Aorta (tissue), 5 donors: ENCODE measurements around the gene TMEM271. TPM values are rescaled to one million over a fixed set of nuclear protein-coding genes. Genes with fewer than 3 reads are reported as not detected.

Experiments
- ATAC-seq: fragments of 200-7000 bp; cut with Tn5 transposase; one replicate; pipeline ENCODE4 v1.9.1; 2022; ENCODE audit warnings: moderate library complexity; ENCODE audit not compliant: low FRiP score
- DNase-seq, 2 donors: peaks; one replicate each; pipeline ENCODE4 v3.0.0-alpha.2; 2020
- H3K27ac ChIP-seq, 2 donors: one replicate each; pipeline ENCODE4 v1.5.1; 2013; ENCODE audit warnings: low read length in 2 of 2, mild to moderate bottlenecking in 2 of 2, moderate library complexity in 2 of 2, control low read depth in 1 of 2, inconsistent platforms in 1 of 2, low read depth in 1 of 2
- H3K27me3 ChIP-seq, 2 donors: one replicate each; pipeline ENCODE4 v1.6.1; 2013; ENCODE audit warnings: control low read depth in 1 of 2, low read length in 1 of 2, mild to moderate bottlenecking in 1 of 2, moderate library complexity in 1 of 2; ENCODE audit not compliant: insufficient read depth in 2 of 2, control insufficient read depth in 1 of 2
- H3K36me3 ChIP-seq, 2 donors: one replicate each; pipeline ENCODE4 v1.6.1; 2013; ENCODE audit warnings: control low read depth in 1 of 2, low read length in 1 of 2, mild to moderate bottlenecking in 1 of 2; ENCODE audit not compliant: insufficient read depth in 2 of 2, control insufficient read depth in 1 of 2
- H3K4me1 ChIP-seq, 2 donors: one replicate each; pipeline ENCODE4 v1.6.1; 2013; ENCODE audit warnings: low read length in 2 of 2, control low read depth in 1 of 2, mild to moderate bottlenecking in 1 of 2, moderate library complexity in 1 of 2; ENCODE audit not compliant: insufficient read depth in 2 of 2, control insufficient read depth in 1 of 2
- H3K4me3 ChIP-seq, 2 donors: one replicate each; pipeline ENCODE4 v1.5.1; 2013; ENCODE audit warnings: low read length in 2 of 2, control low read depth in 1 of 2, mild to moderate bottlenecking in 1 of 2
- H3K9me3 ChIP-seq: one replicate; pipeline ENCODE4 v1.6.1; 2013; ENCODE audit warnings: mild to moderate bottlenecking, low read length; ENCODE audit not compliant: control insufficient read depth
- WGBS, 2 donors: extraction: QIAGEN DNeasy Blood & Tissue Kit; methylation state at CpG; one replicate each; pipeline ENCODE4 v1.1.7; 2013; 5-methylcytosine and 5-hydroxymethylcytosine counted together
- intact Hi-C, 2 donors: fragments of 100-400 bp; cut with DNase I; formaldehyde crosslinking; loops; one replicate each; pipeline versions ENCODE4 v1.14.2 to v1.15.0; 2022
- polyA plus RNA-seq, 2 donors: library from polyadenylated mRNA; stranded (reverse); fragments of 200-250 nt; gene quantifications; one replicate each; pipeline ENCODE4 v1.2.3, GENCODE V29; 2013
- total RNA-seq, 2 donors: library from RNA; stranded (reverse); fragmentation: NEBNext Ultra II Directional; extraction: Animal tissue kit (Norgen Biotek cat#: 25700); gene quantifications; one replicate each; pipeline ENCODE4 v1.2.1, GENCODE V29; 2021
- donor health status: healthy with polysubstance abuse.
- donor health status: Bipolar disorder and iron deficiency.
- donor health status: DM: no; HTN: no; CAD: no.
- donor health status: DM: no; HTN: no; CAD: no.
- donor health status: DM: yes; HTN: yes; CAD: no.

The TMEM271 gene
- total and polyA plus RNA-seq, 4 donors: not detected

GRCh38 chr4:588351-588849 lies 12.3 kb upstream of the TMEM271 start:
- Histone ChIP-seq H3K36me3 (no peaks in the 10 kb centered on the region), H3K4me1 (no peaks in the 10 kb centered on the region), H3K27ac (no peak overlapping the region), H3K9me3 (peaks cover 5% of the 10 kb centered on the region), H3K4me3 (no peak overlapping the region), H3K27me3 (no peaks in the 10 kb centered on the region)
- no peak for DNase-seq
- no peak for ATAC-seq
- 77 to 87% methylated on average over 36 of the region's 36 CpGs for WGBS, 2 donors
- intact Hi-C loops: no loop called here

DNA sequence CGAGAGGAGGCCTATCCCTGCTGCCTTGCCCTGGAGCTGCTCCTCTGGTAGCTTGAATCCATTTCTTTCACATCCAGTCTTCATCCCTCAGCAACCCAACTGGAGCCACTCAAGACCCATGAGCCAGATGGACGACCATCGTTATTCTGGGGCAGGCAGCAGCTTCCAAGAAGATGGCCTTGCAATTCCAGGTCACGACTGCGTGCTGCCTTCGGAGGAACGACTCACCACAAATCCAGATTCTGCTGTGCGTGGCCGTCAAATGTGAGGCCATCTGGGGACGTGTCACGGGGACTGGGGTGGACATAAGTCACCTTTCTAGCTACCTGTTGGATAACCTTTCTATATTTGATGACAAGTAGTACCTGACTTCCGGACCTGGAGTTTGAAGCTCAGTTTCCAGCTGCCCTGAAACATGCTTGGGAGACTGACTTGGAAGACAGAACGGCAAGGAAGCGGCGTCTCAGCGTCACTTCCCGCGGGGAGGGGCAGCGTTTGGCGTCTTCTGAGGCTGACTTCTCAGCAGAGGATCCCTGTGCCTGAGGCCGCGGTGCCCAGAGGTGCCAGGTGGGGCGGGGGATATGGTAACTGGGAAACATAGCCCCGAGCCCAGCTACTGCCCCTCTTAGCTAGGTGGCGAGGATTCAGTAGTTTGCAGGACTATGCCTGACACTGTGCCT lies 11.7 kb upstream of the TMEM271 start:
- Histone ChIP-seq H3K36me3 (no peaks in the 10 kb centered on the region), H3K27me3 (no peaks in the 10 kb centered on the region), H3K4me3 (no peak overlapping the region), H3K9me3 (peaks cover 5% of the 10 kb centered on the region), H3K27ac (no peak overlapping the region), H3K4me1 (no peaks in the 10 kb centered on the region)
- DNase-seq (no peak), ATAC-seq (no peak)
- 73 to 82% methylated on average over 25 of the region's 25 CpGs for WGBS, 2 donors
- intact Hi-C loops: no loop called here

- DNase-seq (no peak), ATAC-seq (no peak)
- Histone ChIP-seq H3K27me3 (no peaks in the 10 kb centered on the region), H3K27ac (no peak overlapping the region), H3K4me3 (no peak overlapping the region), H3K4me1 (no peaks in the 10 kb centered on the region), H3K36me3 (no peaks in the 10 kb centered on the region), H3K9me3 (peaks cover 3% of the 10 kb centered on the region)
- whole genome bisulfite sequencing, 2 donors: 83 to 85% methylated on average over 2 of the region's 2 CpGs
- intact Hi-C loops: no loop called here
Measured at GRCh38 chr4:583820-584219, 7.7 kb upstream of the TMEM271 start.

- intact Hi-C loops: no loop called here
- Histone ChIP-seq H3K27ac (no peak overlapping the region), H3K27me3 (no peaks in the 10 kb centered on the region), H3K4me1 (no peaks in the 10 kb centered on the region), H3K4me3 (no peak overlapping the region), H3K36me3 (no peaks in the 10 kb centered on the region), H3K9me3 (peaks cover 3% of the 10 kb centered on the region)
- 63 to 73% methylated on average over 9 of the region's 9 CpGs for WGBS, 2 donors
- ATAC-seq: no peak
- no peak for DNase-seq
Measured at GRCh38 chr4:581753-582361, 5.8 kb upstream of the TMEM271 start.

DNA sequence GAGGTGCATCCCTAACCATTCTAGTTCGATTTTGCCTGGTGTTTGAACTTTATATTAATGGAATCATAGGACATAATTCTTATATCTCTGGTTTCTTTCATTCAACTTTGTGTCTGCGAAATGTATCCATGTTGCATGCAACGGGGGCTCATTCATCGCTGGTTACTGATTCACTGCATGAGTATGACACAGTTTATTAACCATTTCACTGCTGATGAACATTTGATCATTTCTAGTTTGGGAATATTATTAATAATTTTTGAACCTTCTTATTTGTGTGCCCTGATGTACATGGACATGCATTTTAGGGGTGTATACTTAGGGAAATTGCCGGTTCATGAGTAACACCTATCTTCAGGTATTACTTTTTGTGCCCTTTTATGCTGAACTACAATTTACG lies 5.1 kb upstream of the TMEM271 start:
- WGBS, 2 donors: 56 to 59% methylated on average over 6 of the region's 6 CpGs
- intact Hi-C loops: no loop called here
- no peak for ATAC-seq
- H3K36me3 ChIP-seq: no peaks in the 10 kb centered on the region
- H3K9me3 ChIP-seq: no peaks in the 10 kb centered on the region
- no peak overlapping the region for H3K27ac ChIP-seq
- H3K27me3 ChIP-seq: no peaks in the 10 kb centered on the region
- no peak for DNase-seq
- peak overlapping the region in 1 of 2 donors; percentile 6 for H3K4me3 ChIP-seq
- H3K4me1 ChIP-seq: no peaks in the 10 kb centered on the region

DNA sequence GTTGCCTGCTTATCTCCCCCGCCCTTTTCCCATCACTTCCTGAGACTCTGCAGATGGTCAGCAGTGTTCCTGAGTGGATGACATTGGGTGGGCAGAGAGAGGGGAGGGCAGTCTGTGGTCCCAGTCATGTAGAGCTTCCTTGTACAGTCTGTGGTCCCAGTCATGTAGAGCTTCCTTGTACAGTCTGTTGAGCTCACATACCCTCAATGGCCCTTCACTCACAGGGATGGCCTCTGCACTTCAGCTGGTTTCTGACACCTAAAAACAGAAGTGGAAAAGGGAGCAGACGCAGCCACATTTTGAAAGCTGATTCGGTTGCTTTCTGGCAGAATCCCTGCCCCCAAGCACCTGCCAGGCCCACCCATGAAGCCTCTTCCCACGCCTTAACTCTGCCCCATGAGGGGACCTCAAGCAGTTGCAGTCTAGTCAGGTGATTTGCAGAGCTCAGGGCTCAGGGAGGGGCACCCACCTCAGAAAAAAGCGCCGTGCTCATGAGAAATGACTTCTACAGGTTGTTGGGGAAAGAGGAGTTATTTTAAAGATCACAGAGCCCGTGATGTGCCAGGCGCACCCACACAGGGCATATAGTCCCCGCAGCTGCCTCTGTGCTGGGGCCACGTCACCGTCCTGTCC lies 3.6 kb upstream of the TMEM271 start:
- Histone ChIP-seq H3K27me3 (no peaks in the 10 kb centered on the region), H3K4me1 (no peaks in the 10 kb centered on the region), H3K36me3 (no peaks in the 10 kb centered on the region), H3K9me3 (no peaks in the 10 kb centered on the region), H3K27ac (no peak overlapping the region), H3K4me3 (no peak overlapping the region)
- DNase-seq: no peak
- intact Hi-C loops: no loop called here
- no peak for ATAC-seq
- 35 to 38% methylated on average over 11 of the region's 11 CpGs for WGBS, 2 donors

GRCh38 chr4:578451-579443 lies 2.7 kb upstream of the TMEM271 start:
- no peak overlapping the region for H3K4me3 ChIP-seq
- no peaks in the 10 kb centered on the region for H3K27me3 ChIP-seq
- 10 to 14% methylated on average over 29 to 32 of the region's 32 CpGs for WGBS, 2 donors
- ATAC-seq (peak; percentile 28), DNase-seq (no peak)
- H3K4me1 ChIP-seq: no peaks in the 10 kb centered on the region
- no peak overlapping the region for H3K27ac ChIP-seq
- no peaks in the 10 kb centered on the region for H3K9me3 ChIP-seq
- H3K36me3 ChIP-seq: no peaks in the 10 kb centered on the region
- intact Hi-C loops: no loop called here
